GM18907 (cell line): ENCODE results near the gene LHCGR.
"Not testable (repeated sequence)": the region's sequence is repeated elsewhere in the genome, so short reads cannot be mapped to it uniquely, and the experiment has no call there.

Experiments used
- ATAC-seq: cut with Tn5 transposase; IDR thresholded peaks from one replicate; pipeline ENCODE4 v1.9.1; 2021; ENCODE audit warnings: mild to moderate bottlenecking, moderate library complexity; ENCODE audit not compliant: unreplicated experiment

The LHCGR gene

DNA sequence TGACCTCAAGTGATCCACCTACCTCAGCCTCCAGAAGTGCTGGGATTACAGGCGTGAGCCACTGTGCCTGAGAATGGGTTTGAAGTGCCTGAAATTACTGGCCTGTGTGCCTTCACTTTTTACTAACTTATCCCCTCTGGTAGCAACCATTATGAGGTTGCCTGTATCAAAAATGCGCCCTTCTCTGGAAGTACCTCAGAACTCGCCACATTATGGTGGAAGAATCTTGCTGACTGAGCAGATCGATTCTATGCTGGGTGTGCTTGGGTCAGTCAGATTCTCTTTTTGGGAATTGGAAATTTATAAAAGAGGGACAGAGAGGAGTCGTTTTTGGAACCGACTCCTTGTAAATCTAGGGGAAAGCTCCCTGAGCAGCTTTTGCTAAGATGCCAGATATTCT is 8.2 kb downstream of the LHCGR start:
- no peak for ATAC-seq

DNA sequence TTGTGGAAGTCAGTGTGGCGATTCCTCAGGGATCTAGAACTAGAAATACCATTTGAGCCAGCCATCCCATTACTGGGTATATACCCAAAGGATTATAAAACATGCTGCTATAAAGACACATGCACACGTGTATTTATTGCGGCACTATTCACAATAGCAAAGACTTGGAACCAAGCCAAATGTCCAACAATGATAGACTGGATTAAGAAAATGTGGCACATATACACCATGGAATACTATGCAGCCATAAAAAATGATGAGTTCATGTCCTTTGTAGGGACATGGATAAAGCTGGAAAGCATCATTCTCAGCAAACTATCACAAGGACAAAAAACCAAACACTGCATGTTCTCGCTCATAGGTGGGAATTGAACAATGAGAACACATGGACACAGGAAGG is 16.3 kb downstream of the LHCGR start:
- not testable (repeated sequence) for ATAC-seq

DNA sequence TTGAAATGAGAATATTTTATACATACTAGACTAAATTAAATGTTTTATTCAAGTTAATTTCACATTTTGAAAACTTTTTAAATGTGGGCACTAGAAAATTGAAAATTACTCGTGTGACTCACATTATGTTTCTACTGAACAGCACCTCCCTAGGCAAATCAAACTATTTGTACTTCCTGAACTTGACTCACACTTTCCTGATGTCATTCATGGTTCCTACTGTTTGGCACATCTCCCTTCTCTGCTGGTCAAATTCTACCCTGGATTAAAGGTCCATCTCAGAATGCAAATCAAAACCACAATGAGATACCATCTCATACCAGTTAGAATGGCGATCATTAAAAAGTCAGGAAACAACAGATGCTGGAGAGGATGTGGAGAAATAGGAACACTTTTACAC is 16.7 kb downstream of the LHCGR start:
- no peak for ATAC-seq

DNA sequence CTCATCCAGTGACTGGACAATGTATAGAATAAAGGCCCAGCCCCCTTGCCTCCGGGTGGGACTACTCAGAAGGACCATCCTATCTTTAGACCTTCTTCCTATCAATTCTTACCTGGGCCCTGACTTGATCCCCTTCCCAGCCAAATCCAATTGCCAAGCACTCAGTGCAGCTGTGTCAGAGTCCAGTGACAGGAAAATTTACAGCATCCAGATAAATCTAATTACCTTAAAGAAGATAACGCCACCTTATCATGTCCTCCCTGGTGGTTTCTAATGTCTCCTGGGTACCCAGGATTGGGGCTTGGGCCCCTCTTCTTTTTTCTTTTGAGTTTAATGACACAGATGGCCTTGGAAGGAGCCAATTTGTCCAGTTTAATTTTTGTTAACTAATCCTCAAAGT is 19.3 kb downstream of the LHCGR start:
- no peak for ATAC-seq

DNA sequence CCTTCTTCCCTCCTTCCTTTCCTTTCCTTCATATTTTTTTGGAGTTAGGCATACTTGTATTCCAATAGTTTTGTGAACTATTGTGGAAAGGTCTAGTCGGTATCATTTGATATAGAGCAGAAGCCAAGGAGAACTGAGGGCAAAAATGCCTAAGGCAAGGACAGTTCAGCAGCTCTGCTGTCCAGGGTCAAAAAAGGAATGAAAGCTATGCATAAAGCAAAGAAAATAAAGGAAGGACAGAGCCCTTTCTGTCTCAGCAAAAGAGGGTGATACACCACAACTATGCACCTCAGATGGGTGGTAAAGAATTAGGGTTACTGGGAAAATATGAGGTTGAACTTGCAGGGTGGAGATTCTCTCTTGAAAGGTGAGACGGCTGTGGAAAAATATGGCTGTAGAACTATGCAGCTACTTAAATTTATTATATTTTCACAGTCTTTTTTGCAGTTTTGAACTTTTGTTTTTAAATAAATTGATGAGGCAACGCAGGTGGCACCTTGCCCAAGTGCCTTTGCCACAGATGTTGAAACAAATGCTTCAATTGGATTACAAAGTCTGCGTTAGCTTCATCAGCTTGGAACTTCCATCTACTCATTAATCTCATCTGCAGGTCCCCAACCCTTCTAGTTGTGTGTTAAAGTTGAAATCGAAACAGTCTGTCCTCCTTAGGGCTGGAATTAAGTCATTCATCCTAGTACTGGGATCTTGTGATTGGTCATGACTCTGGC is 20.8 kb downstream of the LHCGR start:
- ATAC-seq = no peak

DNA sequence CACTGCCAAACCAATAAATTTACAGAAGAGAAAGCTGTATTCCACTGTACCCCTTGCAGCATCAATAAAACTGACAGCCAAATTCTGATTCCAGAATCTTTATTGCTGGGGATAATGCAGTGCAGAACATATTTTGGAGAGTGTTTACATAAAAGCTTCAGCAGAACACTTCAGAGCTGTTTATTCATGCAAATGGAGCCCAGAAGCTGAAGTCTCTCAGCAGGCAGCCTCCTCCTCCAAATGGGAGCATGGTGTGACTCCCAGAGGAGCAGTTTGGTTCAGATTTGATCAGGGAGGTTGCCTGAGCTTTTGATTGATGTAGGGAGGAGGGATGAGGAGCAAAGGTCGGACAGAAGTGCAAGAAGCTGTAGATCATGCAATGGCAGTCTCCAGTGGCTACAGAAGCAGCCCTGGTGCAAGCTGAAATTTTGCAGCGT is 22.4 kb downstream of the LHCGR start:
- no peak for ATAC-seq

DNA sequence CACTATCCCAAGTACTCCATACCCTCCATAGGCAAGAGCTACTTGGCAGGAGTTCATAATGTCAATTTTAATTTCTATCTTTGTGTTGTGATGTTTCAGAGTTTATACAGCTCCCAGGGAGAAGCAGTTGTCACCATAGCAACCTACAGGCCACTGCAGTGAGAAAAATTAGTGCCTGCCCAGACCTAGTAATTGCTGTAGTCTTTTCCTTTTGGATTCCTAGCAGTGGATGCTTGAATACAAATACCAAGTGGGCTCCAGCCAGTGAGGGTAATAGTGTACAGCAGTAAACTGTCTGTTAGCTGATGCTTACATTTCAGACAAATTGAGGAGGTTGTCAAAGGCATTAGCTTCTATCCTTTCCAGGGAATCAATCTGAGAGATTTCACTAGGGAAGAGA is 26.7 kb downstream of the LHCGR start:
- ATAC-seq = no peak

DNA sequence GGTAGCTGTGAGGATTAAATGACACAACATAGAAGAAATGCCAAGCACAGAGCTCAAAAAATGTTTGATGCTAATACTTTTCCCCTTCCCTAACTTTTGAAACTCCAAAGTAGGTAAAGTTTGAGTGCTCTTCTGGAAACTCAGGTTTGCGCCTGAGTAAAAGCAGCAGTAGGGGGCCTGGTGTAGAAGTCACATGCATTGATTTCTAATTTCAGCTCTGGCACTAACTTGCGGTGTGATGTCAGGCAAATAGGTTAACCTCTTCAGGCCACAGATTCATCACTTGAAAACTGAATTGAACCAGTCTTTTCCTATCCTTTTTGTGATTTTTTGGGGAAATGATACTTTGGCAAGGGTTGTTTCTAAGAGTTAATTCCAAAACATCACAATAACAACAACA is 27.2 kb downstream of the LHCGR start:
- ATAC-seq = no peak

DNA sequence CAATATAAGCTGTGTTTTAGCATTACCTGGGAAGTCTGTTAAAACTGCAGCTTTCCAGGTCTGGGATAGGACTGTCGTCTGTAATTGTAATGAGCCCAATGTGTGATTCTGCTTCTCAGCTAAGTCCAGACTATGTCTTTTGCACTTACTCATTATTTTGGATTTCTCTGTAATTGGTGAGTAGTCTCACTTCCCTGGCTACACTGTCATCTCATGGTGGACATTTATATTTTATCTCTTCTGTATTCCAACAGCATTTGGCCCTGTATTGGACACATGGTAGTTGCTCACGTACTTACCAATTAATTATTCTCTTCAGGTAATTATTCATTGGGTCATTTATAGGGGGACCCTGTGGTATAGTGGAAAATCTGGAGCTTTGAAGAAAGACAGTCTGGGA is 28.0 kb downstream of the LHCGR start:
- no peak for ATAC-seq

DNA sequence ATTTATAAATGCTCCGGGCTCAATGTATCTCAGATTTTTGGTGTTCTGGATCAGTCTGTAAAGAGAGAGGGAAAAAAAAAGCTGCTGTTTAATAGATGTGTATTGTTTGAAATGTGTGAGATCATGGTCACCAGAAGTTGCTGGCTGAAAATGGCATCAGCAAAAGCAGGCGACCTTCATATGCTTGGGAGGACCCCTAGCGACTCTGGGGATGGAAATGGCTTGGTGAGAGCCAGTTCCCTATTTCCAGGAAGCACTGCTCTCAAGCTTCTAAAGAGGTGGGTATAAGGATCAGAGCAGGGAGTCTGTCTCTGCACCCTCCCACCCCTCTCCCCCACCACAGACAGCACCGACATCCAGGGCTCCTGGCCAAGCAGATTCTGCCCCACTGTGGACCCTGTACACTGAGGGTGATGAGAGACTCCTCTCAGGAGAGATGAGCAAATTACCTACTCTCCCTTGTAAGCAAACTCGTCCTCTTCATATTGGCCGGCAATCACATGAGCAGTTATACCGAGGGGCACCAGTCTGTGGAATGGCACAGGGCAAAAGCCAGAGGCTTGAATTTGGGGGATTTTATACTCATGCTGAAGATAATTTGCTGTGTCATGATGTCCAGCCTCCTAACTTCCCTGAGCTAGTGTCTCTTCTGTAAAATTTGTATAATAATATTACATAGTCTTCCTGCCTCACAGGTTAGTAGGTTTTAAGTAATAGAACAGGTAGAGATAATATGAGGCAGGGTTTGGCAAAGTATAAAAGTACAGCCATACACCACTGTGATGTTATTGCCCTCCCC is 29.6 kb downstream of the LHCGR start:
- ATAC-seq = no peak

DNA sequence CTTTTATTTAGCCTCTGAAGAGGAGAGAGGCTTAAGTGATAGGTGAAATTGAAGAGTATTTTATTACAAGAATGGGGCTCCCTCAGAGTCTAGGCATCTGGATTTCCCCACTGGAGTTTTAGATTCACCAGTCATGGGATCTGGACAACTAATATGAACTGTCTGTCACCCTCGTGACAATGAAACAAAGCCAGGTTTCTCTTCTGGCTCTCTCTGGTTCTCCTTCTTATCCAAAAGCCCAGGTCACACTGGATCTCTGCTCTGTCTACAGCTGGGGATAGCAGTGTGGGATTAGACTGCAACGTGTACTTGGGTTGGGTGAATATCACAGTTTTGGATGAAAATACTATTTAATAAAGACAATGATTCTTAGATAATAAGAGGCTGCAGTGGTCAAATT is 31.2 kb downstream of the LHCGR start:
- no peak for ATAC-seq

DNA sequence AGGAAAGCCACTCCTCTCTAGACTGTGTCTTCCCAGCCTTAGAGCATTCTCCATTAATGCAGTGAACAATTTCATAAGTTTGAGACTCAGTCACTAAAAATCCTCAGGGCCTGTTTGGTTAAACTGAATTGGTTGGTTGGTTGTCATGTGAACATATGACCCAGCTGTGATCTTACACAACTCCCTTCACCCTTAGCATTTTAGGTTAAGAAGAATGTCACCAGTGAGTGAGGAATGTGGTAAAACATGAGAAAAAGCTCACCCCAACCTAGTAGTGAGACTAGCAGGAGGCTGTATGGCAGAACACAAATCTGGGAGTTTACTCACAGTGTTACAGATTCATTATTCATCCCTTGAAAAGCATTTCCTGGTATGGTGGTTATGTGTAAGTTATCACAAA is 32.4 kb downstream of the LHCGR start:
- no peak for ATAC-seq

DNA sequence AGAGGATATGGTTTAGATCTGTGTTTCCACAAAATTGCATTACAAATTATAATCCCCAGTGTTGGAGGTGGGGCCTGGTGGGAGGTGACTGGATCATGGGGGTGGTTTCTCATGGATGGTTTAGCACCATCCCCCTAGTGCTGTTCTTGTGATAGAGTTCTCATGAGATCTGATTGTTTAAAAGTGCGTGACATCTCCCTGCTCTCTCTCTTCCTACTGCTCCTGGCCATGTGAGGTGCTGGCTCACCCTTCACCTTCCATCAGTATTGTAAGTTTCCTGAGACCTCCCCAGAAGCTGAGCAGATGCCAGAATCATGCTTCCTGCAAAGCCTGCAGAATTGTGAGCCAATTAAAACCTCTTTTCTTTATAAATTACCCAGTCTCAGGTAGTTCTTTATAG is 33.1 kb downstream of the LHCGR start:
- no peak for ATAC-seq

DNA sequence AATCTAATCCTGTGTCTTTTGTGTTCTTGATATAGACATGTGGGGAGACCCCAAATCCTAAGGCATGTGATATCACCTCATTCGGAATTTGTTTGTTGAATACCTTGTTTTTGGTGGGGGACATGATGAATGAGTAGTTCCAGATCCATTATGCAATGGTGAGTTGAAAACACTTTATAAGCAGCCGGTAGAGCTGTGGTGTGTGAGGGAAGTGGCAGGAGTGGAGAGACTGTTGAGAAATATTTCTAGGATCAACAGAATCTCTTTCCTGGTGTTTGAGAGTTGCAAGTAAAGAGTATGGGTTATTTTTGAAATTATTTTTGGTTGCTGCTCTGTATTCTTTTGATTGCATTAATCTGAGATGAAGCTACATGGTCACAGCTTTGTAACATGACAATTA is 34.4 kb downstream of the LHCGR start:
- ATAC-seq = no peak

DNA sequence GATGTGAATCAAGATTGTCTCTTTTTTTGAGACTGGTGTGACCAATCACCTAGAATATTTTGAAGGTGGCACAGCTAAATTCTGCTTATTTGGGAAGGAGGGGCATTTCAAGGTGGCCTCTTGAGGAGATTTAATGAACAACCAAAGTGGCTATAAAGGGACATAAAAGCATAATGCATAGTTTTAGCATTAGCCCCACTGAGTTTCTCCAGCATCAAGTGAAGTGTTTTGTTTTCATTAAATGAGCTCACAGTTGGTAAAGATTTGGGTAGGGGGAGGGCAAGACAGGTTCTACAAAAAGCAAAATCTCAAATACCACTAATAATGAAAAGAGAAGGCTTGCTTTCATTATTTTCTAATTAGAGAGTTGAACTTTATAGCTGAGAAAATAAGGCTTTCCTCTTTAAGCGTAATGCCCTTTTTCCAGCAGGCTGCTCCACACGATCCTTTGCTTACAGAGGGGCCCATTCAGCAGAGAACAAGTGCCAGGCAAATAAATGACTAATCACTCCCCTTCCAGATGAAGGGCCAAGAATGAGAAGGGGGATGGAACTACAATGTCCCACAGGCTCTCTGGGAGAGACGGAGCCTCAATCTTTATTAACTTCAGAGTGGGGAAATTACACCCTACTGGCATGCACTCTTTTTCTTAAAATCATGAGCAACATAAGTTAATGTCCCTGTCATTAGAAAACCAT is 35.9 kb downstream of the LHCGR start:
- no peak for ATAC-seq

DNA sequence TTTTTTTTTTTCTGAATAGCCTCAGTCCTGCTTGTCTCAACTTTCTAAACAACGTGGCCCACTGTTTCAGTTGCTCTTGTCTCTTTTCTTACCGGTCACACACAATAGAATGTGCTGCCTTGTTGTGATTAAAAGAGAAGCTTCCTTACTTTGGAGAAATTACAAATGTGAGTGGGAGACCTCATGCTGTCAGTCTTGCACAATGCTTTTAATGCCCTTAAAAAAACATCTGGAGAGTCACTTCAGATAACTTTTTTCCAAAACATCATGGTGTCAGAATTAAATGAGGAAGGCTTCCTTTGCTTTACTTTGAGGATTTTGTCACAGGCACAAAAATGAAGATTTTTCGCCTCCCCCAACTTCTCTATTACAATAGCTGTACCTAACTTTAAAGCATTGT is 37.7 kb downstream of the LHCGR start:
- ATAC-seq = no peak

DNA sequence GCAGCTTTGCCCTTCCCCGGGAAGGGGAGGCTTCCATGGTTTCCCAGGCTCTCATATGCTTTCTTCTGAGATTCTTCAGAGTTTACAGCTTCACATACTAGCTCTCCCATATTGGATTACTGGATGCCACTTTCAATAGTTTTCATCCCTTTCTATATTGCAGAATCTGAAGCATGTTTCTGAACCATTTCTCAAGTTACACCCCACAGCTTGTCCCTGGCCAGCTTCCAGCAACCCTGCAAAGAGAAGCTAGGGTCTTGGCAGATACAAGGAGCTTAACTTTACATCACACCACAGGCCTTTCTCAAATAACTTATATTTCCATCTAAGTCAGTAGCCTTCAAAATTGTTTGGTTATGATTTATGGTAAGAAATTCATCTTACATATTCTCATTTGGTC is 39.6 kb downstream of the LHCGR start:
- no peak for ATAC-seq

DNA sequence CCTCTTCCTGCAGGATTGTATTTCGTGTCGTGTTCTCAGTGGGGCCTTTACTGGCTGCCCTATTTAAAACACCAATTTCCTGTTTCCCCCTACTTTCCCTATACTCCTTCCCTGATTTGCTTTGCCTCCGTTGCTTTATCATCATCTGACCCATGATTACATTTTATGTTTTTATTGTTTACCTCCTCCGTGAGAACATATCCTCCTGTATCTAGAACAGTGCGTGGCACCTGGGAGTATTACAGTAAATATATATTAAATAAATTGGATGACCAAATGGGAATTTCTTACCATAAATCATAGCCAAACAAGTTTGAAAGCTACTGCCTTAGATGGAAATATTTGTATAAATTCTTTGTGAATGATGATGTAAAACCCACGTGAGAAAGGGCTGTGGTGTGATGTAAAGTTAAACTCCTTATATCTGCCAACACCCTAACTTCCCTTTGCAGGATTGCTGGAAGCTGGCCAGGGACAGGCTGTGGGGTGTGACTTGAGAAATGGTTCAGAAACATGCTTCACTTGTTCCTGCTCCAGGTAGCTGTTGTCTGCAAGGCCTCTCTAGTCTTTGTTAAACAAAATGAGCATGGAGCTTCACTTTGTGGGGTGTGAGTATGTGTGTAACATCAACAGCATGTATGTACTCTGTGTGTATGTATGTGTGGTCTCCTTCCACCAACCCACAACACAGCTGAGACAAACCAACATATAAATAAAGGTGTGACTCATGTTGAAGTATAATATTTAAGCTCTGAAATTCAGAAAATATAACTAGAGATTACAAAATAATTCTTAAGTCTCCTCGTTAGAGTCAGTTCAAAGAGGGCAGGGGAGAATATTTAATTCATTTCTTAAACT is 40.3 kb downstream of the LHCGR start:
- no peak for ATAC-seq

DNA sequence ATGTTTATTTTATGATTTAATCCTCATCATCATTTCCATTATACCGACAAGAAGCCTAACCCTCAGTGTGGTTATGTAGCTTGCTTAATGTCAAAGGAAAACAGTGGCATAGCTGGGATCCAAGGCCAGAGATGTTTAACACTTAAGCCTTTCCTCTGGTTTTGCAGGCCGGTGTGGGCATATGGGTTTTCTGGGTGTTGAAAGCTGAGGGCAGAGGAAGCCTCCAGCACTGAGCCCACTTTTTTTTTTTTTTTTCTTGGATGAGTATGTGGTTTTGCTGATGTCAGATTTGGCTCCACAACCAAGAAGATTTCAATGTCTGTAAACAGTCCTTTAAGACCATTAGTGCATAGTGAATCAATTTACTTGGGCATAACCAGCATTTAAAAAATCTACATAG is 41.3 kb downstream of the LHCGR start:
- ATAC-seq = no peak

DNA sequence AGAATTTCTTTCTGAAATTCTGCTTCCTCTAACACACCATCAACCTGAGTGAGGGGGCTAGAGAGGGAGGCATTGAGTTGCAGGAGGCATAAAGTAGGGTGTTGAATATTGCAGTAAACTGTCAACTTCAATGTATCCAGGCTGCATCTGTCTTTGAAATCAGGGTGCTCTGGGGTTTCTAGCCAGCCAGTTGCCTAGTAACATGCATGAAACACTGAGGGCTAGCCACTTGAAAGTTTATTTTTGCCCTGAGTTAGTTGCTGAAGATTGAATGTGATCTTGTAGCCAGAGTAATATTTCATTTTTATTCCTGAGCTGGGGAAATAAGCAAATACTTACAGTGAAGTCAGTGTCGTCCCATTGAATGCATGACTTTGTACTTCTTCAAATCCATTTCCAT is 41.9 kb downstream of the LHCGR start:
- no peak for ATAC-seq

DNA sequence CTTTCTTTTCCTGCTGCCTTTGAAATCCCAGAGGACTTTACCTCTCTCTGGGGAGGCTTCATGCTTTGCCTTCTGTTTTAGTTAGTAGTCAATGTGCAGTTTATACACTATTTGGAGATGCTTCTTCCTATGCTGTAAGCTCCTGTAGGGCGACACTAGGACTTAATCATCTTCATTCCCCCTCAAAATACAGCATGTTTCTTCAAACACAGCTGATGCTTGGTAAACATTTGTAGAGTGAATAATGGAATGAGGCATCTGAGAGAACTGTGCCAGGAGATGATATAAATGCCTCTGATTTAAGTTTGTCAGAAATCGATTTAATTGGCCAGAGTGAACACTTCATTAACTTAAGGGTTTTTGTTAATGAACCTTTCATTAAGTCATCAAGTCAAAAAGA is 43.4 kb downstream of the LHCGR start:
- ATAC-seq = no peak
